A549 treated with GW870086 at 1 μM for 4 hours (cell line): ENCODE data around the gene ZNF23. TPM values are rescaled to one million over a fixed set of nuclear protein-coding genes. Genes with fewer than 3 reads are reported as not detected.

Source experiments
- total RNA-seq: library from RNA; stranded (reverse); fragments of 200-300 nt; extraction: Qiagen RNA extraction; gene quantifications from 5 replicates; pipeline ENCODE4 v1.2.3, GENCODE V29; 2022; ENCODE audit warnings: low read depth

The ZNF23 gene
- total RNA-seq = 5.3 to 7.4 TPM (median 6.3 TPM) in 5 replicates

DNA sequence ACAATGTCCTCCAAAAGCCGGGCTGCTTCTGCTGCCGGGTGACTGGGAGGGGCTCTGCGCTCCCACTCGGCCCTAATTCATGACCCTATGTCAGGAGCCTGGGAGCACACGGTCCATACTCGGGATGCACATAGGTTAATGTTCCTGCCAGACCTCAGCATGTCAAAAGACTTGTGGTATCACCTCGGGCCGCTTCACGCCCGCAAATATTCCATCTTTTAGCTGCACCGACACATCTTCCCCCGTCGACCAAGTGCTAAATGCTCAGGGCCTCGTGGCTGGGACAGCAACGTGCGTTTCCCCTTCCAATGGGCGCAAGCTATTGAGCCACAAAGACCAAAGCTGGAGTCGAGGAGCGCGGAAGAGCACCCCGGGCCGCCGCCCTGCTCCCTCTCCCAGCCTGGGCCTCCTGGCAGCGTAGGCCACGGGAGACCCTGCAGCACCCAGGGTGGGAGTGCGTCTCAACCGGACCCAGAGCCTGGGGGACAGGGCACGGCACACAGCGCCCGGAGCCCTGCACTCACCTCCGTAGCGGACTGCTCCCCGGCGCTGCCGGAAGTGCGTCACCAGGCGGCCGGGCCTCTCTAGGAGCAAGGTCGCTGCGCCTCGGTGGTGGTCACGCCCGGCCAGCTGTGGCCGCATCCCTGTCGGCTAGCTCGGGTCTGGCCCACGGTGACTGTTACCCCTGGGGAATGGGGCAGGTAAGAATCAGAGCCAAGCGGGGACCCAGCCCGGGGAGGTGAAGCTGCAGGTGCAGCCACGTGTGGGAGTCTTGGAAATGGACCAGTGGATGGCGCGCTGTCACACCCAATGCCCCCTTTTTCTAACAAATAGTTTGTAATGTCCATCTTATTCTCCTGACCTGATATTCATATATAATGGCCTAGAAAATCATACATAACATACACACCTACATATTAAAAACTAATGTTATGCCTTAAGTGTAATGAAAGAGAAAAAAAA is at the start of gene ZNF23:
Gene ZNF23 (minus strand): TSS at position 562 of the 963 bp plus-strand sequence. CDS start 5,451 bp downstream, outside the sequence.

DNA sequence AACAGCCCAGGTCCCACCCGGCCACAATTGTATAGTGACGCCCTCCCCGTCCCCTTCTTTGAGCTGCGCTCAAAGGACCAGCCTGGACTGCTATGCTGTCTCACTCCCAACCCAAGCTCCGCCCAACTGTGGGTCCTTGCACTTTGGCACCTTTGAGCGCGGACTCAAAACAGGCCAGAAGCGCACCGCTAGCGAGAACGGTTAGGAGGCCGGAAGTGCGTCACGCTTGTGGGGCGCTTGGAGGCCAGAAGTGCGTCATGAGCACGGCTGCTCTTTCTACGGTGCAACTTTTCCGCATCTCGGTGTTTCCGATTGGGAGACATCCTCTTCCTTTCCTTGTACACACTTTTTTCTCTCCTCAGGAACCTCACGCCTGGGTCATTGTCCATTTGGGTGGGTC is 27.1 kb upstream of the ZNF23 start, which contains the start of gene ZNF19:
Gene ZNF19 (minus strand): TSS at position 203 of the 400 bp plus-strand sequence. CDS start 7,210 bp downstream, outside the sequence.

DNA sequence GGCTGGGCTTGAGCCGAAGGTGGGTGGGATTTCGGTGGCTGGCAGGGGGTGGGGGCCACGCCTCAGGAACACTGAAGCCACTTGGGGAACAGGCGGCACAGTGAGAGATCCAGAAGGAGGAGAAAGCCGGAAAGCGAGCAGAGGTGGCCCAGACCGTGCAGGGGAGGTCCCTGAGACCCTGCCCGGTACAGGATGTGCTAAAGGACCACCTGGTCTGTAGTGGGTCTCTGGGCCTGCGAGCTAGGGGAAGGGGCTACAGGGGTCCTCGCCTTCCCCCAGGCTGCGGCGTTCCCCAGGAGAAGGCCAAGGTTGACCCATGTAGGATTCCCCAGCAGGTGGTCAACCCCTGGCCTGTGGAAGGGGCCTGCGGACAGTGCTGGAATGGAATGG is 20.0 kb downstream of the ZNF23 start, which contains the start of gene TLE7:
Gene TLE7 (minus strand): TSS at position 4 of the 390 bp plus-strand sequence. CDS start 8,730 bp downstream, outside the sequence.

Other genes with a start within 250 kb of the ZNF23 start
- gene HYDIN, start 231.5 kb downstream of the ZNF23 start, total RNA-seq = 0.20 to 0.61 TPM (median 0.31 TPM) in 5 replicates
- gene CMTR2, start 172.8 kb downstream of the ZNF23 start, total RNA-seq = 9.7 to 15.0 TPM (median 13.3 TPM) in 5 replicates
- gene CALB2, start 103.5 kb downstream of the ZNF23 start, total RNA-seq = 4.7 to 7.7 TPM (median 5.8 TPM) in 5 replicates
- not detected in 5 replicates for gene TLE7, start 20.2 kb downstream of the ZNF23 start, total RNA-seq
- 1.4 to 2.3 TPM (median 1.7 TPM) in 5 replicates for gene ZNF19, start 27.1 kb upstream of the ZNF23 start, total RNA-seq
- gene CHST4, start 64.2 kb upstream of the ZNF23 start, total RNA-seq = 0.08 TPM in 1 of 5 replicates, not detected in the others
- gene TAT, start 114.8 kb upstream of the ZNF23 start, total RNA-seq = 0.02 to 0.10 TPM (median 0.02 TPM) in 3 of 5 replicates, not detected in the others
- gene MARVELD3, start 163.9 kb upstream of the ZNF23 start, total RNA-seq = 0.29 to 0.54 TPM (median 0.45 TPM) in 5 replicates